NCI-H2029 (cell line): Measurements from ENCODE around the gene PEX14.

Experiments
- DNase-seq: peaks from one replicate; lab custom pipeline; 2025; lab: John Stamatoyannopoulos, UW

PEX14 gene

GRCh38 chr1:10649517-10650201, 174.9 kb downstream of the PEX14 start:
- DNase-seq: no peak

GRCh38 chr1:10650556-10651388, 176.0 kb downstream of the PEX14 start:
- no peak for DNase-seq

- DNase-seq: no peak
Measured at GRCh38 chr1:10651389-10651766, 176.6 kb downstream of the PEX14 start.

GRCh38 chr1:10651793-10652192, 177.0 kb downstream of the PEX14 start:
- no peak for DNase-seq

- DNase-seq: peak; percentile 77
Measured at GRCh38 chr1:10652626-10653025, 177.9 kb downstream of the PEX14 start.

GRCh38 chr1:10653370-10654125, 178.8 kb downstream of the PEX14 start:
- no peak for DNase-seq

- DNase-seq: no peak
Measured at GRCh38 chr1:10655002-10655401, 180.3 kb downstream of the PEX14 start.

- DNase-seq: no peak
Measured at GRCh38 chr1:10656431-10656830, 181.7 kb downstream of the PEX14 start.

- no peak for DNase-seq
Measured at GRCh38 chr1:10657088-10657847, 182.5 kb downstream of the PEX14 start.

- DNase-seq: no peak
Measured at GRCh38 chr1:10658396-10659066, 183.8 kb downstream of the PEX14 start.

GRCh38 chr1:10659218-10659617, 184.5 kb downstream of the PEX14 start:
- no peak for DNase-seq

- no peak for DNase-seq
Measured at GRCh38 chr1:10659646-10660540, 185.1 kb downstream of the PEX14 start.

GRCh38 chr1:10661453-10661852, 186.7 kb downstream of the PEX14 start:
- no peak for DNase-seq

GRCh38 chr1:10662090-10662688, 187.4 kb downstream of the PEX14 start:
- DNase-seq: no peak

- no peak for DNase-seq
Measured at GRCh38 chr1:10662824-10663677, 188.3 kb downstream of the PEX14 start.

- no peak for DNase-seq
Measured at GRCh38 chr1:10663678-10664035, 188.9 kb downstream of the PEX14 start.

GRCh38 chr1:10664251-10664650, 189.5 kb downstream of the PEX14 start:
- DNase-seq: no peak

GRCh38 chr1:10665226-10665625, 190.5 kb downstream of the PEX14 start:
- no peak for DNase-seq
